CD8-positive, alpha-beta memory T cell (primary cell): Measurements from ENCODE around the gene RPL28. TPM values are rescaled to one million over a fixed set of nuclear protein-coding genes. Genes with fewer than 3 reads are reported as not detected.
"Not testable (repeated sequence)": the region's sequence is repeated elsewhere in the genome, so short reads cannot be mapped to it uniquely, and the experiment has no call there.

Source experiments
- CTCF ChIA-PET: fragments of 350-600 bp; sonication (Branson Sonifier 250); formaldehyde crosslinking; loops from one replicate; lab custom pipeline; 2021; ENCODE audit warnings: antibody characterized with exemption; lab: Charles Lee
- POLR2A ChIA-PET: fragments of 350-600 bp; sonication (Branson Sonifier 250); formaldehyde crosslinking; loops from one replicate; lab custom pipeline; 2021; ENCODE audit warnings: antibody characterized with exemption; lab: Charles Lee
- DNase-seq, 5 donors: peaks; one replicate each; pipeline versions ENCODE4 v3.0.0 to v3.0.0-alpha.2; 2020 to 2022; ENCODE audit warnings: mixed read lengths in 1 of 5
- H3K27ac ChIP-seq: one replicate; pipeline ENCODE4 v1.7.0; 2013; ENCODE audit warnings: low read depth, mild to moderate bottlenecking, low read length, moderate library complexity
- H3K27me3 ChIP-seq: 2 replicates; pipeline ENCODE4 v1.7.0; 2013; ENCODE audit warnings: low read length, mild to moderate bottlenecking; ENCODE audit not compliant: insufficient read depth, poor library complexity, severe bottlenecking
- H3K36me3 ChIP-seq: 2 replicates; pipeline ENCODE4 v1.7.0; 2013; ENCODE audit warnings: mild to moderate bottlenecking, low read length, moderate library complexity; ENCODE audit not compliant: insufficient read depth
- H3K4me1 ChIP-seq: 2 replicates; pipeline ENCODE4 v1.7.0; 2013; ENCODE audit warnings: mild to moderate bottlenecking, low read length, moderate library complexity; ENCODE audit not compliant: insufficient read depth
- H3K4me3 ChIP-seq: 2 replicates; pipeline ENCODE4 v1.7.0; 2013; ENCODE audit warnings: mild to moderate bottlenecking, low read length
- H3K9me3 ChIP-seq: 2 replicates; pipeline ENCODE4 v1.7.0; 2013; ENCODE audit warnings: mild to moderate bottlenecking, low read length
- H3K27ac Mint-ChIP-seq, 8 donors: one replicate each; pipeline ENCODE4 v1.8.0; 2020 to 2021; ENCODE audit warnings: mixed read lengths in 8 of 8, mild to moderate bottlenecking in 6 of 8, inconsistent platforms in 3 of 8, moderate library complexity in 3 of 8
- H3K27me3 Mint-ChIP-seq, 2 donors: one replicate each; pipeline ENCODE4 v1.8.0; 2020 to 2021; ENCODE audit warnings: mixed read lengths in 2 of 2, mild to moderate bottlenecking in 1 of 2, moderate library complexity in 1 of 2
- H3K36me3 Mint-ChIP-seq, 3 donors: one replicate each; pipeline ENCODE4 v1.8.0; 2020 to 2021; ENCODE audit warnings: mixed read lengths in 3 of 3, inconsistent platforms in 1 of 3, mild to moderate bottlenecking in 1 of 3
- H3K4me1 Mint-ChIP-seq, 3 donors: one replicate each; pipeline ENCODE4 v1.8.0; 2020 to 2021; ENCODE audit warnings: mixed read lengths in 3 of 3, inconsistent platforms in 1 of 3, mild to moderate bottlenecking in 1 of 3
- H3K4me3 Mint-ChIP-seq, 7 donors: one replicate each; pipeline ENCODE4 v1.8.0; 2020 to 2021; ENCODE audit warnings: mixed read lengths in 7 of 7, mild to moderate bottlenecking in 6 of 7, moderate library complexity in 4 of 7, inconsistent platforms in 2 of 7
- H3K9me3 Mint-ChIP-seq, 5 donors: one replicate each; pipeline ENCODE4 v1.8.0; 2020 to 2022; ENCODE audit warnings: mixed read lengths in 5 of 5, mild to moderate bottlenecking in 3 of 5, moderate library complexity in 2 of 5, inconsistent platforms in 1 of 5
- polyA plus RNA-seq: library from polyadenylated mRNA; unstranded; fragments of 300-500 nt; fragmentation: Illumina TruSeq; gene quantifications from one replicate; pipeline ENCODE4 v1.2.3, GENCODE V29; 2021
- total RNA-seq, 2 experiments: library from RNA; stranded (reverse); gene quantifications; one replicate each; pipeline ENCODE4 v1.2.3, GENCODE V29; 2021

The RPL28 gene
- total and polyA plus RNA-seq, 3 experiments from 2014 or later: 615 to 2,381 (median 2,376) TPM

DNA sequence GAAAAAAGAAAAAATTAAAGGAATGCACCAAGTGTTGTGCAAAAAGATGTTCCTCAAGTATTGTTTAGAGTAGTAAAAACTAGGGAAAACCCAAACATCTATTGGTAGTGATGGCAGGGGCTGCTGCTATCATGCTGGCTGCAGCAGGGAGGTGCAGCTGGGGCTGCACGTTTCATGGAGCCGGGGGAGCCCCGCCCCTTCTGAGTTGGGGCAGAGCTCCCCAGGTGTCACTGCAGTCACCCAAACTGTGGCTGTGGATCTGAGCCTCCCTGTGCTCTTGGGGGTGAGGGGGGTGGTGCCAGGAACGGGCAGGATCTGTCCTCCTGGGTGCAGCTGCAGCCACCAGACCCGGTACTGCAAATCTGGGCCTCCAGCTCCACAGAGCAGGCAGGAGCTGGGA is 33.4 kb downstream of the RPL28 start:
- Mint-ChIP-seq H3K27ac (no peak overlapping the region), H3K4me1 (peaks cover 6 to 25% (median 22%) of the 10 kb centered on the region in 3 donors), H3K36me3 (no peaks in the 10 kb centered on the region), H3K27me3 (peaks cover 9 to 13% of the 10 kb centered on the region in 2 donors), H3K9me3 (no peaks in the 10 kb centered on the region), H3K4me3 (no peak overlapping the region)
- H3K4me3 ChIP-seq: no peak overlapping the region
- DNase-seq: no peak
- H3K36me3 ChIP-seq: no peaks in the 10 kb centered on the region
- ChIA-PET CTCF (interaction anchor here (0.8 to 3.2 kb wide), 8 partner anchors 10 to 277 kb away, joined by 3 to 14 read pairs (median 4); no protein-coding TSS in a partner anchor), POLR2A (interaction anchor here (0.7 kb wide), 1 partner anchor 127 kb away, joined by 5 read pairs; no protein-coding TSS in a partner anchor)
- H3K4me1 ChIP-seq: peaks cover 26% of the 10 kb centered on the region
- no peak overlapping the region for H3K27ac ChIP-seq
- no peaks in the 10 kb centered on the region for H3K9me3 ChIP-seq
- no peaks in the 10 kb centered on the region for H3K27me3 ChIP-seq

DNA sequence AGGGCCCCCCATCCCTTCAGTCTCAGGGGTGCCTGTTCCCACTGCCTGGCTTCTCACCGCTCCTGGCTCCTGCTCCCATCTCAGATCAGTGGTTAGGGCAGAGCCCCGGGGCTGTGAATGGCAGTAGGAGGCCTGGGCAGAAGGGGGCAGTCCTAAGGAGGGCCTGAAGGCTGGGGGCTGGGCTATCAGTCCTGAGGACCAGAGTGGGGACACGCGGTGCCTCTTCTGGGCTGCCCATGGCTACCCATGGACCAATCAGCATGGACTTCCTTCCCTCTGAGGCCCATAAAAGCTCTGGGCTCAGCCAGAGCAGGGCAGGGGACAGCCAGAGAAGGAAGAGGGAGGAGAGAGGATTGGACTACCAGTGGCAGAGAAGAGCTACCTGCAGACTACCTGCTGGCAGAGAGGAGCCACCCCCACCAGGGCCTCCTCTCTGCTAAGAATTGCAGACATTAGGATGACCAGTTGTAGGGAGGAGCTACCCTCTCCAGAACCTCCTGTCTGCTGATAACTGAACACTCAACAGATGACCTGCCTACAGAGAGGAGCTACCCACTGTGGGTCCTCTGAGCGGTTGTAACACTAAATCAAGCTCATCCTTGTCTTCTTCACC is 34.0 kb downstream of the RPL28 start:
- Mint-ChIP-seq H3K27ac (no peak overlapping the region), H3K27me3 (peaks cover 12 to 19% of the 10 kb centered on the region in 2 donors), H3K4me1 (peaks cover 6 to 25% (median 22%) of the 10 kb centered on the region in 3 donors), H3K36me3 (peaks cover 0 to under 1% (median 0%) of the 10 kb centered on the region in 3 donors), H3K4me3 (no peak overlapping the region), H3K9me3 (no peaks in the 10 kb centered on the region)
- CTCF ChIA-PET: interaction anchor here (1.2 to 3.2 kb wide), 3 partner anchors 127 to 278 kb away, joined by 3 to 14 read pairs (median 5); no protein-coding TSS in a partner anchor
- Histone ChIP-seq H3K27me3 (no peaks in the 10 kb centered on the region), H3K4me3 (no peak overlapping the region), H3K27ac (no peak overlapping the region), H3K4me1 (peaks cover 26% of the 10 kb centered on the region), H3K9me3 (no peaks in the 10 kb centered on the region), H3K36me3 (no peaks in the 10 kb centered on the region)
- no peak for DNase-seq
- POLR2A ChIA-PET: no interaction called here

DNA sequence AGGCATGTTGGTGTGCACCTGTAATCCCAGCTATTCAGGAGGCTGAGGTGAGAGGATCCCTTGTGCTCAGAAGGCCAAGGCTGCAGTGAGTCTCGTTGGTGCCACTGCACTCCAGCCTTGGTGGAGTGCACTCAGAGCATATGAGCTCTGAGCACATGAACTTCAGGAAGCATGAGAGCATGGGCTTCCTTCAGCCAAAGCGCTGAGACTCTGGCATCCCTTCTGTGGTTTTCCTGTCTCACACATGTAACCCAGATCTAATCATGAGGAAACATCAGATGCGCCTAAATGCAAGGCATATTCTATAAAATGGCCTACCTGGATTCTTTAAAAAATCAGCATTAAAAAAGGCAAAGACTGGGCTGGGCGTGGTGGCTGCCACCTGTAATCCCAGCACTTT is 35.5 kb downstream of the RPL28 start:
- Mint-ChIP-seq H3K4me3 (peak overlapping the region in 5 of 7 donors; percentile 23 to 57 (median 39)), H3K4me1 (peaks cover 6 to 25% (median 22%) of the 10 kb centered on the region in 3 donors), H3K27ac (peak overlapping the region in 6 of 8 donors; percentile 40 to 79 (median 66)), H3K27me3 (peaks cover 18 to 27% of the 10 kb centered on the region in 2 donors)
- not testable (repeated sequence) for H3K4me3 ChIP-seq, H3K36me3 Mint-ChIP-seq, H3K36me3 ChIP-seq, H3K27ac ChIP-seq, H3K9me3 ChIP-seq, H3K9me3 Mint-ChIP-seq, H3K27me3 ChIP-seq
- H3K4me1 ChIP-seq: peaks cover 26% of the 10 kb centered on the region
- peak in 4 of 5 donors; percentile 23 to 70 (median 50) for DNase-seq
- POLR2A ChIA-PET: interaction anchor here (0.6 kb wide), 1 partner anchor 203 kb away, joined by 6 read pairs; the partner anchor contains the start of gene ZNF784
- CTCF ChIA-PET: interaction anchor here (0.7 kb wide), 1 partner anchor 187 kb away, joined by 6 read pairs; no protein-coding TSS in a partner anchor

DNA sequence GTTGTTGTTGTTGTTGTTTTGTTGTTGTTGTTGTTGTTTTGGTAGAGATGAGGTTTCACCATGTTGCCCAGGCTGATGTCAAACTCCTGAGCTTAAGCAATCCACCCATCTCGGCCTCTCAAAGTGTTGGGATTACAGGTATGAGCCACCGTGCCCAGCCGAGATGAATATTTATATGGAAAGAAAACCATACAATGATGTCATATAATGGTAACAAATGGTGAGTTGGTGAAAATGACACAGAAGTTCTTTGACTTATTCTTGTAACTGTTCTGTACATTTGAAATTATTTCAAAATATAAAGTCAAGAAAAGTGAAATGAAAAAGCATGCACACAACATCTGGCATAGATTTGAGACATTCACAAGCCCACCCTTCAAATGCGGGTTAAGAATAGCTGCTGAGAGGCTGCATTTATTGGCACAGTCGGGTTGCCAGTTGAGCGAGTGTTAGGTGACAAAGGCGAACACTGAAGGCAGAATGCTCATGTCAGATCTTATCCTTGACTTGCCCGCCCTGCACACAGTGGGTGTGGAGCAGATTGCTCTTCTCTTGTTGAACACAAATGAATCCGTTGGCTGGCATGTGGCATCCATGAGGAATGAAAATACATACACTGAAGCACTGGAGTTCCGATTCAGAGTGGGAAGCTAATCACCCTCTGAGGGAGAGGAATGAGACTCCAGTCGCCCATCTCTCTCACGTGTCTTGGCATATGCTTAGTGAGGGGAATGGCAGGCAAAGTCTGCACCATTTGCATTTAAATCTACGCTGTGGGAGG is 37.7 kb downstream of the RPL28 start:
- no peaks in the 10 kb centered on the region for H3K9me3 ChIP-seq
- H3K4me1 Mint-ChIP-seq: peaks cover 6 to 22% (median 20%) of the 10 kb centered on the region in 3 donors
- POLR2A ChIA-PET: no interaction called here
- H3K4me3 ChIP-seq: no peak overlapping the region
- no peak for DNase-seq
- H3K27me3 ChIP-seq: peaks cover 2% of the 10 kb centered on the region
- no peaks in the 10 kb centered on the region for H3K36me3 ChIP-seq
- H3K4me3 Mint-ChIP-seq: no peak overlapping the region
- CTCF ChIA-PET: no interaction called here
- no peak overlapping the region for H3K27ac ChIP-seq
- peaks cover 20 to 31% of the 10 kb centered on the region in 2 donors for H3K27me3 Mint-ChIP-seq
- H3K36me3 Mint-ChIP-seq: peaks cover 0 to 2% (median 0%) of the 10 kb centered on the region in 3 donors
- peaks cover 20% of the 10 kb centered on the region for H3K4me1 ChIP-seq
- peak overlapping the region in 1 of 8 donors; percentile 66 for H3K27ac Mint-ChIP-seq
- no peaks in the 10 kb centered on the region for H3K9me3 Mint-ChIP-seq

DNA sequence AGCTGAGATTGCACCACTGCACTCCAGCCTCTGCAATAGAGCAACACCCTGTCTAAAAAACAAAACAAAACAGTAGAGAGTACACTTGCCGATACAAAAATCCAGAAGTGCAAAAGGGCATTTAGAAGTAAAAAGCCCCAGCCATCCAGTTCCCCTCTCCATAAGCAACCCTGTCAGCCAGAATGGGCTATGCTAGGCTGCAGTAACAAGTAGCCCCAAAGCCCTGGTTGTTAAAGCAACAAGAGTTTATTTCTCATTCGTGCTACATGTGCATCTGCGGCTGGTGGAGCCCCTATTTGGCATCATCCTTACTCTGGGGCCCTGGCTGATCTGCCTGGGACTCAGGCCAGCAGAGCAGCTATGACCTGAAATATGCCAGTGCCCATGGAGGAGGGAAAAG is 38.8 kb downstream of the RPL28 start:
- peaks cover 19% of the 10 kb centered on the region for H3K4me1 ChIP-seq
- H3K9me3 ChIP-seq: no peaks in the 10 kb centered on the region
- H3K27ac ChIP-seq: no peak overlapping the region
- H3K27ac Mint-ChIP-seq: peak overlapping the region in 1 of 8 donors; percentile 5
- H3K4me3 ChIP-seq: no peak overlapping the region
- DNase-seq: no peak
- H3K36me3 Mint-ChIP-seq: peaks cover 0 to 2% (median 0%) of the 10 kb centered on the region in 3 donors
- no peaks in the 10 kb centered on the region for H3K36me3 ChIP-seq
- H3K4me3 Mint-ChIP-seq: no peak overlapping the region
- peaks cover 6 to 22% (median 19%) of the 10 kb centered on the region in 3 donors for H3K4me1 Mint-ChIP-seq
- peaks cover 6% of the 10 kb centered on the region for H3K27me3 ChIP-seq
- H3K9me3 Mint-ChIP-seq: no peaks in the 10 kb centered on the region
- H3K27me3 Mint-ChIP-seq: peaks cover 21 to 40% of the 10 kb centered on the region in 2 donors
- POLR2A ChIA-PET: no interaction called here
- CTCF ChIA-PET: interaction anchor here (1.1 kb wide), 1 partner anchor 80 kb away, joined by 3 read pairs; no protein-coding TSS in a partner anchor

DNA sequence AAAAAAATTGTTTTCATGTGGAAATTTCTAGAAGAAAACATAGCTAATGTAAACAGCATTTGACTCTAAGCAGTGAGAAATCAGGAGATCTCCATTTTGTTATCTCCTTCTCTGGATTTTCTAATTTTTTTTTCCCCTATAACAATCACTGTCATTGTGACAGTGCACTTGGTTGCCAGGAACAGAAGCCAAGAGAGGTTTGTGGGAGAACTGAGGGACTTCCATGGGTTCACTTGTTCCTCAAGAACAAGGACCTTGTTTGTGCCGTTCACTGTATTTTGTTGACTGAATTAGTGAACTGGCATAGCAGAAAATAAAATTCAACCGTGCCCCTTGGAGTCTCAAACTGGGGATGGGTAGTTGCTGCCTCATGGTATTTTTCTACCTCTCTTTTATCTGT is 40.3 kb downstream of the RPL28 start:
- H3K4me3 Mint-ChIP-seq: no peak overlapping the region
- peaks cover 0 to 2% (median 2%) of the 10 kb centered on the region in 3 donors for H3K36me3 Mint-ChIP-seq
- no peak overlapping the region for H3K27ac ChIP-seq
- H3K4me3 ChIP-seq: no peak overlapping the region
- H3K4me1 ChIP-seq: peaks cover 14% of the 10 kb centered on the region
- ChIA-PET CTCF (interaction anchor here (1.1 kb wide), 1 partner anchor 284 kb away, joined by 3 read pairs; no protein-coding TSS in a partner anchor), POLR2A (no interaction called here)
- H3K9me3 ChIP-seq: no peaks in the 10 kb centered on the region
- H3K36me3 ChIP-seq: no peaks in the 10 kb centered on the region
- no peak overlapping the region for H3K27ac Mint-ChIP-seq
- peaks cover 29 to 54% of the 10 kb centered on the region in 2 donors for H3K27me3 Mint-ChIP-seq
- peaks cover 11% of the 10 kb centered on the region for H3K27me3 ChIP-seq
- H3K9me3 Mint-ChIP-seq: no peaks in the 10 kb centered on the region
- DNase-seq: no peak
- H3K4me1 Mint-ChIP-seq: peaks cover 6 to 12% (median 8%) of the 10 kb centered on the region in 3 donors

DNA sequence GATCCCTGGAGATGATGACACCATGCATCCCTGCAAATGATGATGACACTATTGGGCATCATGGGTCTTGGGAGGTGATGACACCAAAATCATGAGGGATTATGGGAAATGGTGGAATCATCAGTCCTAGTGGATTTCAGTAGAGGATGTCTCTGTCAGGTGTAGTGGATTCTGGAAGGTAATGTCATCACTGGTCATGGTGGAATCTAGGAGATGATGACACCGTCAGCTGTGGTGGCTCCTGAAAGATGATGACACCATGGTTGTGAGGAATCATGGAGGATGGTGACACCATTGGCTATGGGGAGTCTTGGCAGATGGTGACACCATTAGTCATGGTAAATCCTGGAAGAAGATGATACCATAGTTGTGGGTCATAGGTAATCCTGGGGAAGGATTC is 45.5 kb downstream of the RPL28 start:
- ChIA-PET POLR2A (no interaction called here), CTCF (no interaction called here)
- Histone ChIP-seq H3K4me1 (no peaks in the 10 kb centered on the region), H3K27ac (no peak overlapping the region), H3K27me3 (peaks cover 35% of the 10 kb centered on the region), H3K4me3 (no peak overlapping the region), H3K9me3 (no peaks in the 10 kb centered on the region), H3K36me3 (no peaks in the 10 kb centered on the region)
- Mint-ChIP-seq H3K36me3 (peaks cover 0 to 5% (median 0%) of the 10 kb centered on the region in 3 donors), H3K27me3 (peaks cover 30 to 53% of the 10 kb centered on the region in 2 donors), H3K4me1 (no peaks in the 10 kb centered on the region), H3K27ac (peak overlapping the region in 1 of 8 donors; percentile 17), H3K9me3 (no peaks in the 10 kb centered on the region), H3K4me3 (no peak overlapping the region)
- no peak for DNase-seq
